NT2/D1 (cell line): Measurements from ENCODE around the gene POLR3F.

Source experiments
- DNase-seq: peaks from one replicate; pipeline ENCODE4 v3.0.0-alpha.2; 2011; ENCODE audit warnings: low read depth, low spot score
- H3K27me3 ChIP-seq: 2 replicates; pipeline ENCODE4 v1.6.0; 2011; ENCODE audit warnings: mild to moderate bottlenecking; ENCODE audit not compliant: insufficient read length, insufficient read depth
- H3K36me3 ChIP-seq: 2 replicates; pipeline ENCODE4 v1.6.1; 2011; ENCODE audit warnings: mild to moderate bottlenecking, low read length, mixed read lengths; ENCODE audit not compliant: insufficient read depth, insufficient read length
- H3K4me1 ChIP-seq: 2 replicates; pipeline ENCODE4 v1.5.1; 2011; ENCODE audit not compliant: insufficient read depth, insufficient read length
- H3K4me3 ChIP-seq: 2 replicates; pipeline ENCODE4 v1.5.1; 2011; ENCODE audit warnings: low read depth; ENCODE audit not compliant: insufficient read length
- H3K9ac ChIP-seq: 2 replicates; pipeline ENCODE4 v1.6.0; 2011; ENCODE audit warnings: low read depth; ENCODE audit not compliant: insufficient read length
- H3K9me3 ChIP-seq: 2 replicates; pipeline ENCODE4 v1.5.1; 2011; ENCODE audit warnings: mild to moderate bottlenecking, low read length; ENCODE audit not compliant: insufficient read depth
- SUZ12 ChIP-seq: IDR thresholded peaks from 2 replicates; pipeline ENCODE4 v1.6.1; 2011; ENCODE audit not compliant: insufficient read length, insufficient read depth; ENCODE audit errors: extremely low read depth
- ZNF274 ChIP-seq: IDR thresholded peaks from 2 replicates; pipeline ENCODE4 v1.6.1; 2011; ENCODE audit warnings: mild to moderate bottlenecking, low read depth, low read length

Gene POLR3F

DNA sequence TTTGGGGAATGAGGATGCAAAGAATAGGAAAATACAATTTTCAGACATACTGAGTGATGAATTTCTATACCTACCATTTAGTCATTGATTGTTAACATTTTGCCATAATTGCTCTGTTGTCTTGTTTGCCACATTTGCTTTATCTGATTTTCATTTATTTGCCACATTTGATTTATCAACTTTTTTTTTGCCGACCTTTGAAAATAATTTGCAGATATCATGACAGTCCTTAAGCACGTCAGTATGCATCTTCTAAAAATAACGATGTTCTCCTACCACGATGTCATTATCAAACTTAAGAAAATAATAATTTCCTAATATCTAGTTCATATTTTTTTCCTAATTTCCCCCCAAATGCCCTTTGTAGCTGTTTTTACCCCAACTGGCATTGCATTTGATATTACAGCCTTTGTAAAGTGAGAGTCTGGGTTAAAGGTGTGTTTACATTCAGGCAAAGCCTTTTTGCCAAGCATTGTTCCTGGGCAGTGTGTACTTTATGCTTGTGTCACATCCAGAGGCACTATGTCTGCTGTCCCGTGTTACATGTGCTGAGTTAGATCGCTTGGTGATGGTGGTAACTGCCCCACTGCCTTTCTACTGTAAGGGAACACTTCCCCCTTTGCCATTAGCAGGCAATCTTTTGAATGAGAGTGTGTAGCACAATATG, 66.9 kb downstream of the POLR3F start:
- H3K9ac ChIP-seq = no peak overlapping the region
- H3K4me1 ChIP-seq = no peaks in the 10 kb centered on the region
- H3K9me3 ChIP-seq = no peaks in the 10 kb centered on the region
- H3K36me3 ChIP-seq = peaks cover 55% of the 10 kb centered on the region
- TF ChIP-seq ZNF274 (no peak), SUZ12 (no peak)
- no peak overlapping the region for H3K4me3 ChIP-seq
- no peaks in the 10 kb centered on the region for H3K27me3 ChIP-seq
- DNase-seq = no peak
